K562 (cell line): ENCODE measurements around the gene TMEM234. TPM values are rescaled to one million over a fixed set of nuclear protein-coding genes. Genes with fewer than 3 reads are reported as not detected.

Source experiments
- ARID2 ChIP-seq: fragments of 450-650 bp; IDR thresholded peaks from 2 replicates; pipeline ENCODE4 v1.6.1; 2017; ENCODE audit warnings: antibody characterized with exemption, mild to moderate bottlenecking
- ATF7 ChIP-seq: fragments of 450-650 bp; IDR thresholded peaks from 2 replicates; pipeline ENCODE4 v1.7.1; 2014; ENCODE audit warnings: mild to moderate bottlenecking, moderate library complexity
- ETS2 ChIP-seq: IDR thresholded peaks from 2 replicates; pipeline ENCODE4 v1.6.1; 2016; ENCODE audit warnings: borderline replicate concordance, missing genetic modification characterization, mild to moderate bottlenecking, moderate library complexity, missing compliant biosample characterization; ENCODE audit not compliant: poor library complexity, severe bottlenecking
- FOXA1 ChIP-seq: fragments of 450-650 bp; IDR thresholded peaks from 2 replicates; pipeline ENCODE4 v1.6.1; 2016; ENCODE audit warnings: mild to moderate bottlenecking, borderline replicate concordance
- KLF13 ChIP-seq: fragments of 450-650 bp; IDR thresholded peaks from 2 replicates; pipeline ENCODE4 v1.6.1; 2016; ENCODE audit warnings: missing genetic modification characterization, low read depth, mild to moderate bottlenecking, missing compliant biosample characterization, moderate library complexity, borderline replicate concordance
- MEF2D ChIP-seq: conservative IDR thresholded peaks from 2 replicates; pipeline ENCODE4 v1.6.1; 2016; ENCODE audit warnings: low read depth, missing genetic modification characterization, missing compliant biosample characterization
- MYC ChIP-seq, 2 experiments: fragments of 250-450 bp in 1 of 2; sonication (Bioruptor Pico) in 1 of 2; IDR thresholded peaks; 2 replicates each; pipeline versions ENCODE4 v1.5.1 to v1.6.1; 2012 to 2021; ENCODE audit warnings: low read depth in 2 of 2, borderline replicate concordance in 1 of 2, improper control_type of control experiment in 1 of 2, low read length in 1 of 2, mild to moderate bottlenecking in 1 of 2, moderate library complexity in 1 of 2
- NCOA1 ChIP-seq: fragments of 450-650 bp; IDR thresholded peaks from 2 replicates; pipeline ENCODE4 v1.6.1; 2016; ENCODE audit warnings: low read depth
- PTTG1 ChIP-seq: fragments of 450-650 bp; IDR thresholded peaks from 2 replicates; pipeline ENCODE4 v1.6.1; 2016; ENCODE audit warnings: low read depth, mild to moderate bottlenecking, missing genetic modification characterization, missing compliant biosample characterization
- RBFOX2 ChIP-seq: fragments of 200-400 bp; formaldehyde crosslinking; IDR thresholded peaks from 2 replicates; pipeline ENCODE4 v1.6.1; 2017; ENCODE audit warnings: low read depth, mild to moderate bottlenecking, low read length, moderate library complexity
- U2AF2 ChIP-seq: fragments of 200-400 bp; formaldehyde crosslinking; optimal IDR thresholded peaks from 2 replicates; pipeline ENCODE3; 2017; ENCODE audit warnings: low read depth, mild to moderate bottlenecking, low read length
- ZBTB11 ChIP-seq, 3 experiments: fragments of 200-800 bp in 1 of 3; fragments of 250-450 bp in 1 of 3; fragments of 450-650 bp in 1 of 3; sonication (Bioruptor Pico) in 1 of 3; sonication (Bioruptor generic) in 1 of 3; formaldehyde crosslinking in 1 of 3; IDR thresholded peaks; 2 replicates each; pipeline versions ENCODE4 v1.6.1 to v1.8.0; 2016 to 2022; ENCODE audit warnings: mild to moderate bottlenecking in 2 of 3, missing genetic modification characterization in 2 of 3, missing compliant biosample characterization in 1 of 3, moderate library complexity in 1 of 3
- ZNF197 ChIP-seq: fragments of 200-800 bp; sonication (Bioruptor generic); IDR thresholded peaks from 2 replicates; pipeline ENCODE4 v1.6.1; 2016; ENCODE audit warnings: low read depth, missing genetic modification characterization, missing compliant biosample characterization
- ZNF311 ChIP-seq: fragments of 250-450 bp; sonication (Bioruptor Pico); IDR thresholded peaks from 2 replicates; pipeline ENCODE4 v1.4.0; 2020; ENCODE audit warnings: mild to moderate bottlenecking, moderate library complexity
- ZNF561 ChIP-seq: fragments of 450-650 bp; formaldehyde crosslinking; conservative IDR thresholded peaks from 2 replicates; pipeline ENCODE4 v1.4.0; 2020; ENCODE audit warnings: mild to moderate bottlenecking, moderate library complexity
- polyA plus RNA-seq, 8 experiments: library from polyadenylated mRNA; depleted of rRNA in 4 of 8; stranded (reverse) in 5 of 8; unstranded in 3 of 8; fragments of >200 nt; fragmentation: Nextera tagmentation in 2 of 8; fragmentation: Illumina TruSeq in 1 of 8; extraction: Ambion mirVana in 2 of 8; extraction: Trizol in 1 of 8; gene quantifications; 2 replicates each; pipeline versions ENCODE4 v1.2.1 to v1.2.3, GENCODE V29; 2011 to 2014; ENCODE audit warnings: inconsistent platforms in 1 of 8, missing spikeins in 1 of 8
- total RNA-seq, 7 experiments: library from RNA; depleted of rRNA in 6 of 7; stranded (reverse); fragments of >200 nt in 6 of 7; fragmentation: Illumina TruSeq in 2 of 7; extraction: Trizol in 2 of 7; gene quantifications; 2 replicates each; pipeline versions ENCODE4 v1.2.1 to v1.2.3, GENCODE V29; 2011 to 2021; ENCODE audit warnings: low replicate concordance in 1 of 7
- TF ChIP-seq, protein P1 (sequence below): sonication (generic); formaldehyde crosslinking; IDR thresholded peaks from 2 replicates; pipeline ENCODE4 v1.8.1; 2023; ENCODE audit warnings: mild to moderate bottlenecking, missing genetic modification reagents
- TF ChIP-seq, protein P2 (sequence below): fragments of 450-650 bp; IDR thresholded peaks from 2 replicates; pipeline ENCODE4 v1.6.1; 2016; ENCODE audit warnings: low read depth, mild to moderate bottlenecking, moderate library complexity
- TF ChIP-seq, protein P3 (sequence below), 2 experiments: fragments of 450-650 bp in 1 of 2; sonication (generic) in 1 of 2; formaldehyde crosslinking; conservative IDR thresholded peaks; 2 replicates each; pipeline versions ENCODE4 v1.4.0 to v1.8.1; 2020 to 2022; ENCODE audit warnings: mild to moderate bottlenecking in 1 of 2, missing genetic modification reagents in 1 of 2

Gene TMEM234
- total and polyA plus RNA-seq, 9 of the 15 experiments (the other 6 are each of a cell fraction or from before 2014, with no cell fraction given), result 5.0 to 12.9 (median 7.6) TPM

DNA sequence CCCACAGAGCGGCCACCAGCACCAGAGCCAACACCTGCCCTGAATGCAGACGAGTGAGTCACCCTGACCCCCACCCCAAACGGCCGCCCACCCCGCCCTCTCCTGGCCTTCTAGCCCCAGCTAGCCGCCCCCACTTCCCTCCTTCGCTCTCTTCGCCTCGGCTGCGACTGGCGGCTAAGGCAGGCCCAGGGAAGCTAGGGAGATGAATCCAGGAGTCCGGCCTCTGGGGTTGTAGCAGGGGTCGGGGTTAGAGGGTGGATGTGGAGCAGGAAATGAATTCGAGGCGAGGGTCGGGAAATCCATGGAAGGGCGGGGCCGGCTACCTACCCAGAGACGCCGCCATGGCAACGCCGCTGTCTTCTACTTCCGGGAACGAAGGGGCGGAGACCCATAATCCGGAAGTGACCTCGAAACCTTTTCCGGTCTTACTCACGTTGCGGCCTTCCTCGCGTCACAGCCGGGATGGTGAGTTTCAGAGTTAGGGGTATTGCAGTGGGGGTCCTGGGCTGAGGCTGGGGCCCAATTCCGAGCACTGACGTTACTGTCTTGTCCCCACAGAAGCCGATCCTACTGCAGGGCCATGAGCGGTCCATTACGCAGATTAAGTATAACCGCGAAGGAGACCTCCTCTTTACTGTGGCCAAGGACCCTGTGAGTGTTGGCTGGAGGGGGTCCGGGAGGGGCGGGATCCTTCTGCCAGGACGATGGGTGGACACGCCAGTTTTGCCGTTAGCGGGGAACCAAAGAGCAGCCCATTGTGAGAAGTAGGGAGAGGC is at the start of gene TMEM234, which contains the start of gene EIF3I (continued):
- TF ChIP-seq ZBTB11 (CRISPR knock-in tag; IDR thresholded peaks at IDR 0.05) (peak in 1 of 3 experiments; percentile 58; a peak in 2 of 6 replicates), ZNF561 (no peak), PTTG1 (no peak), KLF13 (tag) (no peak), ZNF311 (CRISPR knock-in tag) (no peak), ETS2 (tag) (no peak), NCOA1 (peak; percentile 40; the same call in 1 of the 2 replicates), ATF7 (peak; percentile 87), RBFOX2 (peak; percentile 94), ARID2 (no peak), MYC (IDR thresholded peaks at IDR 0.05; ENCODE audit: low read depth, low read length) (peak; percentile 94), MYC (CRISPR knock-in tag; IDR thresholded peaks at IDR 0.05; ENCODE audit: borderline replicate concordance, low read depth) (no peak), MEF2D (tag) (no peak), ZNF197 (no peak), U2AF2 (no peak), FOXA1 (no peak)
- TF ChIP-seq, protein P1, sequence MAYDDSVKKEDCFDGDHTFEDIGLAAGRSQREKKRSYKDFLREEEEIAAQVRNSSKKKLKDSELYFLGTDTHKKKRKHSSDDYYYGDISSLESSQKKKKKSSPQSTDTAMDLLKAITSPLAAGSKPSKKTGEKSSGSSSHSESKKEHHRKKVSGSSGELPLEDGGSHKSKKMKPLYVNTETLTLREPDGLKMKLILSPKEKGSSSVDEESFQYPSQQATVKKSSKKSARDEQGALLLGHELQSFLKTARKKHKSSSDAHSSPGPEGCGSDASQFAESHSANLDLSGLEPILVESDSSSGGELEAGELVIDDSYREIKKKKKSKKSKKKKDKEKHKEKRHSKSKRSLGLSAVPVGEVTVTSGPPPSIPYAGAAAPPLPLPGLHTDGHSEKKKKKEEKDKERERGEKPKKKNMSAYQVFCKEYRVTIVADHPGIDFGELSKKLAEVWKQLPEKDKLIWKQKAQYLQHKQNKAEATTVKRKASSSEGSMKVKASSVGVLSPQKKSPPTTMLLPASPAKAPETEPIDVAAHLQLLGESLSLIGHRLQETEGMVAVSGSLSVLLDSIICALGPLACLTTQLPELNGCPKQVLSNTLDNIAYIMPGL (CRISPR knock-in tag), result peak; percentile 57; the same call in 1 of the 2 replicates
- TF ChIP-seq, protein P2, sequence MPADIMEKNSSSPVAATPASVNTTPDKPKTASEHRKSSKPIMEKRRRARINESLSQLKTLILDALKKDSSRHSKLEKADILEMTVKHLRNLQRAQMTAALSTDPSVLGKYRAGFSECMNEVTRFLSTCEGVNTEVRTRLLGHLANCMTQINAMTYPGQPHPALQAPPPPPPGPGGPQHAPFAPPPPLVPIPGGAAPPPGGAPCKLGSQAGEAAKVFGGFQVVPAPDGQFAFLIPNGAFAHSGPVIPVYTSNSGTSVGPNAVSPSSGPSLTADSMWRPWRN, result no peak
- TF ChIP-seq, protein P3, sequence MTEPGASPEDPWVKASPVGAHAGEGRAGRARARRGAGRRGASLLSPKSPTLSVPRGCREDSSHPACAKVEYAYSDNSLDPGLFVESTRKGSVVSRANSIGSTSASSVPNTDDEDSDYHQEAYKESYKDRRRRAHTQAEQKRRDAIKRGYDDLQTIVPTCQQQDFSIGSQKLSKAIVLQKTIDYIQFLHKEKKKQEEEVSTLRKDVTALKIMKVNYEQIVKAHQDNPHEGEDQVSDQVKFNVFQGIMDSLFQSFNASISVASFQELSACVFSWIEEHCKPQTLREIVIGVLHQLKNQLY (CRISPR knock-in tag; conservative IDR thresholded peaks at IDR 0.05), result no peak
